HG03342 (cell line): ENCODE measurements around the gene LILRA1.
"Not testable (repeated sequence)": the region's sequence is repeated elsewhere in the genome, so short reads cannot be mapped to it uniquely, and the experiment has no call there.

Source experiments
- ATAC-seq: cut with Tn5 transposase; IDR thresholded peaks from one replicate; pipeline ENCODE4 v1.9.1; 2021; ENCODE audit warnings: mild to moderate bottlenecking, moderate library complexity; ENCODE audit not compliant: unreplicated experiment

Gene LILRA1

DNA sequence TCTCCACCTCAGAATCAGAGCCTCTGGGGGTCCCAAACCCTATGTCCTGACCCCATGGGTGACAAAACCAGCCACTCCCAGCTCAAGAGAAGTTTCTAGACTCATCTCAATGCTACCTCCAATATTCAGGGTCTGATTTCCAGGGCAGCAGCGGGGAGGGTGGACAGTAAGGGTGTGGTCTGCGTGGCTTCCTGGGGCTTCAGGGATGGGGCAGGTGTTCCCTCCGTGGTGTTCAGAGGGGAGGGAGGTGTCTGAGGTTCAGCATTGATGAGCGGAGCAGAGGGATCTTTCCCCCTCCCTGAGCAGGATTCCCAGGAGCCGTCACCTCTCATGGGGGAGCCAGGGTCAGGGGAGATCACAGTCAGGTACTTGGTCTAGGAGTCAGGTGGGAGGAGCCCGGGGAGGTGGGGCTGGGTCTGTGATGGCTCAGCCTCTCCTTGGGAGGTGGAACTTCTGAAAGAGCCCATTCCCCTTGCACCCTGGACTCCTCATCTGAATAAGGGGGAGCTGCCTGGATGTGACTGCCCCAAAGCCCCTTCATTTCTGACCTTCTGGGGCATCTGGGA is 16.9 kb upstream of the LILRA1 start:
- no peak for ATAC-seq

DNA sequence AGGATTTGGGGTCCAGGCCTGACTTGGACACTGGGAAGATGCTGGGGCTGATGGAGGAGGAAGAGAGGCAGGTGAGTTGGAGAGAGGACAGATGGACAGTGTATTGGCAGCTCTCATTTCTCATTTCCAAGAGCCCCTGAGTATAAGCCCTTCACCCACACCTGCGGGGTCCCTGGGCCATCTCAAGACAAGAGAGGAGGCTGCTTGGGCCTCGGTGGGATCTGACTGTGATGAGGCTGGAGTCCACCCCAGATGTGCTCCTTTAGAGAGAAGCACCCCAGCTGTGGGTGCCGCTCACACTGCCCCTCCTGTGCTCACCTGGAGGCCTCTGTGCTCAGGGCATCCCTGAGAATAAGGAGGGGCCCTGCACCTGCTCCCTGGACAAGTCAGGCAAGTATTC is 16.1 kb upstream of the LILRA1 start:
- ATAC-seq = no peak

DNA sequence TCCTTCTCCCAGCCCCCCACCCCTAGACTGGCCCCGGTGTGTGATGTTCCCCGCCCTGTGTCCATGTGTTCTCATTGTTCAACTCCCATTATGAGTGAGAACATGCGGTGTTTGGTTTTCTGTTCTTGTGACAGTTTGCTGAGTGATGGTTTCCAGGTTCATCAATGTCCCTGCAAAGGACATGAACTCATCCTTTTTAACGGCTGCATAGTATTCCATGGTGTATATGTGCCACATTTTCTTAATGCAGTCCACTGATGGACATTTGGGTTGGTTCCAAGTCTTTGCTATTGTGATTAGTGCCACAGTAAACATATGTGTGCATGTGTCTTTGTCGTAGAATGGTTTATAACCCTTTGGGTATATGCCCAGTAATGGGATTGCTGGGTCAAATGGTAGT is 15.2 kb upstream of the LILRA1 start:
- not testable (repeated sequence) for ATAC-seq

DNA sequence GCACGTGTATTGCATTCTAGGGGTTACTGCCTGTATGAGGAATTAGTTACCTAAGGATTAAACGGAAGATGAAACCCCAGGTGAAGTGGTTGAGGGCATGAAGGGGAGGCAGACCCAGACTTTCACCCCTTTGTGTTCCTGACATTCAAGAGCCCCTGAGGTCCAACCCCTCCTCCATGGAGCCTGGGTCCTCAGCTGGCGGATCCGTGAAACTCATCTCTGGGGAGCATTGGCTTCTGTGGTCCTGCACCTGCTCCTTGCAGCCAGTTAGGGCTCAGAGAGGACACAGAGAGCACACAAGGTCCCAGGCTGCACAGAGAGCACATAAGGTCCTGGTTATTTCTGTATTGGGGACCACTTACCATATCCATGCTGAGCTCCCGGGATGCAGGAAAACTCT is 7.0 kb upstream of the LILRA1 start:
- ATAC-seq = no peak

DNA sequence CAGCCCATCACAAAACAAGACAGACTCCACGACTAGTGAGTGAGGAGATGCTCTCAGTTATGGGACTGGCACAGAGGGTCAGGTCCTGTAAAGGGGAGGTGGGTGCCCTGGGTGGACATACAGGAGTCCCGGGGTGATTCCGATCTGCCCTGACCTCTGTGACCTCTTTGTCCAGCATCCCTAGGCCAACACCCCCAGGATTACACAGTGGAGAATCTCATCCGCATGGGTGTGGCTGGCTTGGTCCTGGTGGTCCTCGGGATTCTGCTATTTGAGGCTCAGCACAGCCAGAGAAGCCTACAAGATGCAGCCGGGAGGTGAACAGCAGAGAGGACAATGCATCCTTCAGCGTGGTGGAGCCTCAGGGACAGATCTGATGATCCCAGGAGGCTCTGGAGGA is 6.4 kb upstream of the LILRA1 start:
- ATAC-seq = no peak

DNA sequence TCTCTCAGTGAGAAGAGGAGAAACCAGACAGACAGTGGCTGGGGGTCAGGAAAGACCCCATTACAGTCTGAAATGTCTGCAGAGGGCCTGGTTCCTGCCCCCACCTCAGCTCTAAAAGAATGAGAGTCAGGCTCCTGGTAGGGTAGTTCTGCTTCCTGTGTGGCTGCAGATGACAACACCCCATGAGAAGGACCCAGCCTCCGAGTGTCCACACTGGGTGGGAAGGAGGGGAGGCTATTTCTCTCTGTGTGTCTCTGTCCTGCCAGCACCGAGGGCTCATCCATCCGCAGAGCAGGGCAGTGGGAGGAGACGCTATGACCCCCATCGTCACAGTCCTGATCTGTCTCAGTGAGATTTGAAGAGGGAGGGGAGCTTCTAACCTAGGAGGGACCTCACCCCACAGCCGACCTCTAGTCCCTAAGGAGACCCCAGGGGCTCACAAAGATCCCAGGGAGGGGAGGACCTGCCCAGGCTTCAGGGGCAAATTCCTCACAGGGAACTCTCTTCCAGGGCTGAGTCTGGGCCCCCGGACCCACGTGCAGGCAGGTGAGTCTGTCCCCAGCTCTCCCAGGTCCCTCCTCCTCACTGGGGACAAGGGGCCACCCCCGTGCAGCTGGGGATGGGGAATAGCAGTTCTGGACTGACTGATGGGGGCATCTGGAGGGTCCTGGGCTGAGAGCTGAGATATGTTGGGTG is 647 bp downstream of the LILRA1 start:
- not testable (repeated sequence) for ATAC-seq

DNA sequence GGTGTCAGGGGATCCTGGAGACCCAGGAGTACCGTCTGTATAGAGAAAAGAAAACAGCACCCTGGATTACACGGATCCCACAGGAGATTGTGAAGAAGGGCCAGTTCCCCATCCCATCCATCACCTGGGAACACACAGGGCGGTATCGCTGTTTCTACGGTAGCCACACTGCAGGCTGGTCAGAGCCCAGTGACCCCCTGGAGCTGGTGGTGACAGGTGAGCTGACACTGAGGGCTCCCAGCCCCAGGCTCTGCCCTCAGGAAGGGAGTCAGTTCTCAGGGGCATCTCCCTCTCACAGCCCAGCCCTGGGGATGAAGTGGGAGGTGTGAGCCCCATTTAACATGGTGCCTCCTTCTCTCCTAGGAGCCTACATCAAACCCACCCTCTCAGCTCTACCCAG is 1.3 kb downstream of the LILRA1 start:
- ATAC-seq = no peak

DNA sequence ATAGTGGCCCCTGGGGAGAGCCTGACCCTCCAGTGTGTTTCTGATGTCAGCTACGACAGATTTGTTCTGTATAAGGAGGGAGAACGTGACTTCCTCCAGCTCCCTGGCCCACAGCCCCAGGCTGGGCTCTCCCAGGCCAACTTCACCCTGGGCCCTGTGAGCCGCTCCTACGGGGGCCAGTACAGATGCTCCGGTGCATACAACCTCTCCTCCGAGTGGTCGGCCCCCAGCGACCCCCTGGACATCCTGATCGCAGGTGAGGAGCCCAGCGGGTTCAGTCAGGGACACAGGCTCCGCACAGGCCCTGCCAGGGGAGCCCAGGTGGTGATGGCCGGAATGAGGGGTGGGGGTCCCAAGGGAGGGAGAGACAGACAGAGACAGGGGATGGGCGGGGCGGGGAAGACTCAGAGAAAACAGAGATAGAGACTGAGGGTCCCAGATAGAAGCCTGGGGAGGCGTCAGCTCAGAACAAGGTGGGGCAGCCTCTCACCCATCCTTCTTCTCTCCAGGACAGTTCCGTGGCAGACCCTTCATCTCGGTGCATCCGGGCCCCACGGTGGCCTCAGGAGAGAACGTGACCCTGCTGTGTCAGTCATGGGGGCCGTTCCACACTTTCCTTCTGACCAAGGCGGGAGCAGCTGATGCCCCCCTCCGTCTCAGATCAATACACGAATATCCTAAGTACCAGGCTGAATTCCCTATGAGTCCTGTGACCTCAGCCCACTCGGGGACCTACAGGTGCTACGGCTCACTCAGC is 2.4 kb downstream of the LILRA1 start:
- not testable (repeated sequence) for ATAC-seq

DNA sequence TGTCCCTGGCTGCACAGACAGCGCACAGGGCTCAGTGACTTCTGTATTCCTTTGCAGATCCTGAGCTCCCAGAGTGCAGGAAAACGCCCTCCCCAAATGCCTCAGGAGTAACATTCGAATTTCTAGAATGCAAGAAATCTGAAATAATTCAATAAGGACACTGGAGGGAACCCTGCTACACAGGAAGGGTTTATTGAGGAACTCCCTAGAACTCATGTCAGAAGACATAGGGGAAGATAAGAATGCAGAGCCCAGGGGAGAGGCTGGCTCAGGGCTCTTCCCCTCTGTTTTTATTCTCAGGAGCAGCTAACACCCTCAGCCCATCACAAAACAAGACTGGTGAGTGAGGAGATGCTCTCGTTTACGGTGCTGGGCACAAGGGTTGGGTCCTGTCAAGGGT is 6.8 kb downstream of the LILRA1 start:
- ATAC-seq = no peak

DNA sequence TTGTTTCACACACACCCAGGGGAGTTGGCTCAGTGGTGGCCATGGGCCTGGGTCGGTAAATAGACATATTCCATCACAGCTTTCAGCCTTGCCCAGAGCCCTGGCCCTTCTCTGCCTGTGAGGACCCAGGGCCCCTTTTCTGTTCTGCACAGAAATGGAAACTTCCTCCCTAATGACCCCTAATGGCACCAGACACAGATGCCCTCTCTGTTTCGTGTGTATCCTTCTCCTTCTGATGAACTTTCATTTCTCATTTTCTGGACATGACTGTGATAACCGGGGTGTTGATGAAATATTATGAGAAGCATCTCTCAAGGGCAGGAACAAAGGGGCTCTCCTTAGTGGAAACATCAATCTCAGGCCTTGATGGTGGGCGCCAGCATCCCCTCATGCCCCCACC is 12.8 kb downstream of the LILRA1 start:
- ATAC-seq = no peak

DNA sequence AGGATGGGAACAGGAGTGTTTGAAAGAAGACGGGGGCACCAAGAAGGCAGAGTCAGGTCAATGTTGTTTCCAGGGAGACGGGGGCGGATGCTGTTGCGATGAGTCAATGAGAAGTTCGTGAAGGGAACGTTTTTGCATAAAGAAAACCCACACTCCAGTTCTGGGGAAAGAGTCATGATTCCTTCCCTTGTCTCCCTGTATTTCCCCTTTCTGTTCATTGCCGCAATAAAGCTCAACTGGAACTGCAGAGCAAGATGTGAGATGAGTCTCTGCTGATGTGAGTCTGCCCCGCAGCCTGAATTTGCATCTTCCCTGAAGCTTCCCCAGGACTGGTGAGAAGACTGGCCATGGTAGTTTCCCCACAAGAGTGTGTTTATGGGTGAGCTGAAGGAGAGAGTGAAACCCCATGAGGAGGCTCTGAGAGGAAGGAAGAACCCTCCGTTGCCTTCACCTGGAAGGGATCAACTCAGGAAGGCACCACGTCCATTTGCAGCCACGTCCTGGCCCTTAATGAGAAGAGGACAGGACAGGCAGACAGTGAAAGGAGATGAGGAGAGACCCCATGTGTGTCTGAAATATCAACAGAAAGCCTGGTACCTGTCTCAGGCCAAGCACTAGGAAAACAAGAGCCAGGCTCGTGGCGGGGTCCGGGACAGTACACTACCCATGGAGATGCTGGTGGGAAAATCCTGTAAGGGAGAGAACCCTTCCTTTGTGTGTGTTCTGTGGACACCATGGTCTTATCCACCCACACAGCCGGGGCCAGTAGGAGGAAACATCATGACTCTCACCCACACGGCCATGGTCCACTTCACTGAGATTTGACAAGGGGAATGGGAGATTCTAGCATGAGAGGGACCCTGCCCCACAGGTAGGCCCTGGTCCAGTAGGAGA is 13.7 kb downstream of the LILRA1 start:
- no peak for ATAC-seq

DNA sequence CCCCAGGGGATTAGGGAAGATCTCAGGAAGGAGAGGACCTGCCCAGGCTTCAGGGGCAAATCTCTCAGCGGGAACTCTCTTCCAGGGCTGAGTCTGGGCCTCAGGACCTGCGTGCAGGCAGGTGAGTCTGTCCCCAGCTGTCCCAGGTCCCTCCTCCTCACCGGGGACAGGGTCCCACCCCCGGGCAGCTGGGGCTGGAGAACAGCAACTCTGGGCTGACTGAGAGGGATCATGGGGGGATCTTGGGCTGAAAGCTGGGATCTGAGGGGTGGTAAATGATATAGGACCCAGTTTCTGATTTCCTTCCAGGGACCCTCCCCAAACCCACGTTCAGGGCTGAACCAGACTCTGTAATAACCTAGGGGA is 14.3 kb downstream of the LILRA1 start:
- ATAC-seq = no peak

DNA sequence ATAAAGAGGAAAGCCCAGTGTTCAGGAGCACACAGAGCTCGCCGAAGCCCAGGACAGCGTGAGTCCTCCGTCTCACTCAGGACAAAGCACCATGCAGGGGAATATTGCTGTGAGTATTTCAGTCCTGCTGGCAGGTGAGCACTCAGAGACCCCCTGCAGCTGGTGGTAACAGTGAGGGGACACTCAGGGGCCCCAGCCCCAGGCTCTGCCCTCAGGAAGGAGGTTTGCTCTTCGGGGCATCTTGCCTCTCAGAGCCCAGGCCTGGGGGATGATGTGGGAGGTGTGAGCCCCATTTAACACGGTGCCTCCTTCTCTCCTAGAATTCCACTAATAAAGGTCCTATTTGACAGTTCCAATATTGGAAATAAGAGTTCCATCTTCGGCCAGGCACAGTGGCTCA is 14.8 kb downstream of the LILRA1 start:
- ATAC-seq = no peak

DNA sequence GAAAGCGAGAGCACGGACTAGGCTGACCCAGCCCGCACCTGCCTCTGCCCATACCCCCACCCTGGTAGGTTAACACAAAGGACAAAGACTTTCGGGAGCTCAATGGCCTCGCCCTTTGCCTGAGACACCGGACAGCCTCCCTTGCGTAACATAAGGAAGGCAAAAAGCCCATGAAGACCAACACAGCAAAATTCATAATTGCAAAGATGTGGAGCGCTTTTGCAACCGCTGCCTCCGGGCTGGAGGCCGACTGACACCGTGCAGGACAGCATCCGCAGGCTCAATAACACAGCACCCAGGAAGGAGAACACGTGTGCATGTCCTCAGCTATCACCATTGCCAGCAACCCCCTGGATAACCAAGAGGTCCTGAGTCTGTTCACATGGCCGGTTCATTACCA is 15.4 kb downstream of the LILRA1 start:
- ATAC-seq = no peak

DNA sequence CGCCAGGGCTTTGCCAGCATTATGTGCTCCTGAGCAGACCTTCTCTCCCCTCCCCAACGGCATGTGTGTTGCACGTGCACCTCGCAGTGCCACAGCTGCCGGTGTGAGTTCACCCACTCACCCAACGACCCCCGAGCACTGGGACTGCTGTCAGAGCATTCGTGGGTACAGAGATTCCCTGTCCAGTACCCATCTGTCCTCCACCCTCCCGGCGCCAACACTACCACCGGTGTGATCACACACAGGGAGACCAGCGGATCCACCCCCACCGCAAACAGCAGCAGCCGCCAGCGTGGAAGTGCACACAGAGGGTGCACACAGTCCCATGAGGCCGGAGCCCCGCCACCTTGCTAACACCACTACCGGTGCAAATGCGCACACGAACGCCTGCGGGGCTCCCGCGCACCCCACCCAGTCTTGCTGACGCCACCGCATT is 15.9 kb downstream of the LILRA1 start:
- ATAC-seq = no peak

DNA sequence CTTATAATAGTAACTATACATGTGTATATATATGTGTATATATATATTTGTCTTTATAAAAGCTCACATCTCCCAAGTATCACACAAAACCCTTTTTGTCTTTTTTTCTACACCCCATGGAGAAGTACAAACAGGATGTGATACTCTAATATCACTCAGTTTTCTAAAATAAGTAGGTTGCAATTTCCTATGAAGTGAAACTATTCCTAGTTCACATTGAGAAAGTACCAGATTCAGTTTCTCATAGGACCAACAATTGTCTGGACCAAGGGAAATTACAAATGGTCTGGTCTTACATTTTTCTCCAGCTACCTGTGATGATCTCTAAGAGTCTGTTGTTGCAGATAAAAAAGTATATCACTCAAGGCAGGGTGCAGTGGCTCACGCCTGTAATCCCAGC is 19.0 kb downstream of the LILRA1 start:
- ATAC-seq = no peak

DNA sequence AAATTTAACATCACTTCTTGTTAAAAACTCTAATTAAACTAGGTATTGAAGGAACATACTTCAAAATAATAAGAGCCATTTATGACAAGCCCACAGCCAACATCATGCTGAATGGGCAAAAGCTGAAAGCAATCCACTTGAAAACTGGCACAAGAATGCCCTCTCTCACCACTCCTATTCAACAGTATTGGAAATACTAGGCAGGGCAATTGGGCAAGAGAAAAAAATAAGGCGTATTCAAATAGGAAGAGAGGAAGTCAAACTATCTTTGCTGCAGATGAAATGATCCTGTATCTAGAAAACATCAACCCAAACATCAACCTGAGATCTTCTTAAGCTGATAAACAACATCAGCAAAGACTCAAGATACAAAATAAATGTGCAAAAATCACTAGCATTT is 21.3 kb downstream of the LILRA1 start:
- no peak for ATAC-seq

DNA sequence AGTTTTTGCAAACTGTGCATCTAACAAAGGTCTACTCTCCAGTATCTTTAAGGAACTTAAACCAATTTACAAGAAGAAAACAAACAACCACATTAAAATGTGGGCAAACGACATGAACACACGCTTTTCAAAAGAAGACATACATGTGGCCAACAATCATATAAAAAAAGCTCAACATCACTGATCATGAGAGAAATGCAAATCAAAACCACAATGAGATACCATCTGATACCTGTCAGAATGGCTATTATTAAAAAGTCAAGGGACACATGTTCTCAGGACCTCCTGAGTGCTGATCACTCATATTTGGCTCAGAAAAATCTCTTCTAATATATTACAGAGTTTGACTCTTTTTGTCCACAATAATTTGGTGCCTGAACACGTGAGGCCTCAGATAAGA is 22.6 kb downstream of the LILRA1 start:
- ATAC-seq = no peak

DNA sequence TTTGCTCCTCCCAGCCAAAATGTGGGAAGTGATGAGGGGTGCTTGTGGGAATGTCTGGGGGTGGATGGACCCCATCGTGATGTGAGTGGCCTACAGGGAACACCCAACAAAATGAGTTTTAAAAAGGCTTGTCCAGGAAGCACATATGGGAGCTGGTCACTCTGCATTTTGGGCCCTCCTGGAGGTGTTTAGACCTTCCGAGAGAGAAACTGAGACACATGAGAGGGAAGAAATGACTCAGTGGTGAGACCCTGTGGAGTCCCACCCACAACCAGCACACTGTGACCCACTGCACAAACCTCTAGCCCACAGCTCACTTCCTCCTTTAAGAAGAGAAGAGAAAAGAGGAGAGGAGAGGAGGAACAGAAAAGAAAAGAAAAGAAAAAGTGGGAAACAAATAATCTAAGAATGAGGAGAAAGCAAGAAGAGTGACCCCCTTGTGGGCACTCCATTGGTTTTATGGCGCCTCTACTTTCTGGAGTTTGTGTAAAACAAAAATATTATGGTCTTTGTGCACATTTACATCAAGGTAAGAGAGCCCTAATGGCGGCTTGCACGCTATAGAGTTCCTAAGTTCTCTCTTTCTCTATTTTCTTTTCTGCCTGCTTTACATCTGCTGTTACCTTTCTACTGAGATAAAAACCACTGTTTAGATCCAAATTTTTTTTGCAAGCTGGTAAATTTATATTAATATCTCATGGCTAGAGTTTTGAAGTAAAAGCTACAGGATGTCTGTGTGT is 23.6 kb downstream of the LILRA1 start:
- peak; percentile 81 for ATAC-seq

DNA sequence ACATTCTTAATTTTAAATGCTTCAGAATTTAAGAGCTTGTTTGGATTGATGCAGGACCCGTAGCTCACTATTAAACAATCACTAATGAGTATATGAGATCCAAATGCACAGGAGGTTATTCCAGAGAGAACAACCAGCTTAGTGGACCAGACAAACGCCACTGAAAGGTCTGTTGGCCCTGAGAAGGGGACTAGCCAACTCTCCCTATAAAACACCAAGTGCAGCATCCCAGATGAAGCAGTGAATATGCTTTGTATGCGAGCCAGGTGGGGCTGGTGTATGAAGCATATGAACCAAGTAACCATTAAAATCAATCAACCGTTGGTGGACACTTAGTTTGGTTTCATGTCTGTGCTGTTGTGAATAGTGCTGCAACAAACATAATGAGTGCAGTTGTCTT is 27.0 kb downstream of the LILRA1 start:
- no peak for ATAC-seq

DNA sequence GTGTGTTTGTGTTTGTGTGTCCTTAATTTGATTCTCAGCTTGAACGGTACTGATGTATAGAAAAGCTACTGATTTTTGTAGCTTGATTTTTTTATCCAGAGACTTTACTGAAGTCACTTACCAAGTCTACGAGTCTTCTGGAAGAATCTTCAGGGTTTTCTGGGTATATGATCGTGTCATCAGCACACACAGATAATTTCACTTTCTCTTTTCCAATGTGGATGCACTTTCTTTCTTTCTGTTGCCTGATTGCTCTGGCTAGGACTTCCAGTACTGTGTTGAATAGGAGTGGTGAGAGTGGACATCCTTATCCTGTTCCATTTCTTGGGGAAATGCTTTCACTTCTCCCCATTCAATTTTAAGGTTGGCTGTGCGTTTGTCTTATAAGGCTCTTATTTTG is 29.0 kb downstream of the LILRA1 start:
- no peak for ATAC-seq
